Neural cell (in vitro differentiated cells): ENCODE results near the gene RASAL2. TPM values are rescaled to one million over a fixed set of nuclear protein-coding genes. Genes with fewer than 3 reads are reported as not detected.
"Not testable (repeated sequence)": the region's sequence is repeated elsewhere in the genome, so short reads cannot be mapped to it uniquely, and the experiment has no call there.

Source experiments
- H2AFZ ChIP-seq: fragments of 200-600, 300-800 bp; sonication (generic), shearing (Covaris generic); 2 replicates; pipeline ENCODE4 v1.6.0; 2014; ENCODE audit warnings: low read depth, mild to moderate bottlenecking, antibody characterized with exemption, low read length, moderate library complexity
- H3F3A ChIP-seq: fragments of 200-600 bp; shearing (Covaris generic); 2 replicates; pipeline ENCODE4 v1.6.1; 2016; ENCODE audit warnings: mild to moderate bottlenecking, moderate library complexity, mixed read lengths, antibody characterized with exemption, low read length; ENCODE audit not compliant: insufficient read depth, poor library complexity, severe bottlenecking
- H3K27ac ChIP-seq: fragments of 200-600, 300-800 bp; sonication (generic), shearing (Covaris generic); 2 replicates; pipeline ENCODE4 v1.5.1; 2014; ENCODE audit warnings: mild to moderate bottlenecking, low read length, moderate library complexity
- H3K27me3 ChIP-seq: fragments of 300-800, 200-600 bp; sonication (generic), shearing (Covaris generic); 2 replicates; pipeline ENCODE4 v1.6.0; 2014; ENCODE audit warnings: mild to moderate bottlenecking, low read depth, low read length, moderate library complexity; ENCODE audit not compliant: insufficient read depth
- H3K36me3 ChIP-seq: fragments of 300-800, 200-600 bp; sonication (generic), shearing (Covaris generic); 2 replicates; pipeline ENCODE4 v1.5.1; 2014; ENCODE audit warnings: mild to moderate bottlenecking, antibody characterized with exemption, low read length, moderate library complexity; ENCODE audit not compliant: insufficient read depth
- H3K4me2 ChIP-seq: fragments of 300-800, 200-600 bp; sonication (generic), shearing (Covaris generic); 2 replicates; pipeline ENCODE4 v1.6.0; 2014; ENCODE audit warnings: mild to moderate bottlenecking, low read length
- H3K4me3 ChIP-seq: fragments of 300-800, 200-600 bp; sonication (generic), shearing (Covaris generic); 2 replicates; pipeline ENCODE4 v1.5.1; 2014; ENCODE audit warnings: mild to moderate bottlenecking, low read length, moderate library complexity
- H3K79me2 ChIP-seq: fragments of 200-600 bp; shearing (Covaris generic); replicated peaks from 2 replicates; pipeline ENCODE4 v1.6.0; 2014; ENCODE audit warnings: mild to moderate bottlenecking, low read length, moderate library complexity; ENCODE audit not compliant: insufficient read depth
- H3K9ac ChIP-seq: fragments of 300-800, 200-600 bp; sonication (generic), shearing (Covaris generic); 2 replicates; pipeline ENCODE4 v1.6.1; 2016; ENCODE audit warnings: mild to moderate bottlenecking, low read length, mixed read lengths
- H3K9me2 ChIP-seq: fragments of 200-600 bp; shearing (Covaris generic); 2 replicates; pipeline ENCODE4 v1.6.1; 2016; ENCODE audit warnings: mild to moderate bottlenecking, low read length, mixed read lengths; ENCODE audit not compliant: insufficient read depth
- H3K9me3 ChIP-seq: fragments of 200-600, 300-800 bp; sonication (generic), shearing (Covaris generic); 2 replicates; pipeline ENCODE4 v1.6.1; 2016; ENCODE audit warnings: mild to moderate bottlenecking, mixed run types, low read length, moderate library complexity, mixed read lengths
- H4K20me1 ChIP-seq: fragments of 200-600 bp; shearing (Covaris generic); 2 replicates; pipeline ENCODE4 v1.6.1; 2016; ENCODE audit warnings: mild to moderate bottlenecking, mixed run types; ENCODE audit not compliant: insufficient read depth
- CTCF ChIP-seq: fragments of 450-650 bp; IDR thresholded peaks from 2 replicates; pipeline ENCODE4 v1.5.1; 2014; ENCODE audit warnings: antibody characterized with exemption, mild to moderate bottlenecking, moderate library complexity; ENCODE audit not compliant: poor library complexity, severe bottlenecking
- EP300 ChIP-seq: fragments of 450-650 bp; conservative IDR thresholded peaks from 2 replicates; pipeline ENCODE4 v1.6.1; 2014; ENCODE audit warnings: antibody characterized with exemption, mild to moderate bottlenecking, moderate library complexity; ENCODE audit not compliant: poor library complexity, severe bottlenecking
- EZH2 ChIP-seq: fragments of 200-600, 300-800 bp; shearing (Covaris generic), sonication (generic); IDR thresholded peaks from 2 replicates; pipeline ENCODE4 v1.6.1; 2014; ENCODE audit warnings: antibody characterized with exemption, low read length, borderline replicate concordance, mild to moderate bottlenecking; ENCODE audit not compliant: insufficient read depth, poor library complexity, severe bottlenecking
- MXI1 ChIP-seq: fragments of 450-650 bp; conservative IDR thresholded peaks from 2 replicates; pipeline ENCODE4 v1.6.1; 2014; ENCODE audit warnings: antibody characterized with exemption, mild to moderate bottlenecking; ENCODE audit not compliant: poor library complexity, severe bottlenecking
- POLR2AphosphoS5 ChIP-seq: IDR thresholded peaks from 2 replicates; pipeline ENCODE4 v1.6.1; 2012
- RAD21 ChIP-seq: fragments of 450-650 bp; conservative IDR thresholded peaks from 2 replicates; pipeline ENCODE4 v1.6.1; 2014; ENCODE audit warnings: antibody characterized with exemption, mild to moderate bottlenecking, moderate library complexity
- REST ChIP-seq: IDR thresholded peaks from 2 replicates; pipeline ENCODE4 v1.6.1; 2012; ENCODE audit warnings: borderline replicate concordance
- SMC3 ChIP-seq: fragments of 450-650 bp; conservative IDR thresholded peaks from 2 replicates; pipeline ENCODE4 v1.6.1; 2014; ENCODE audit warnings: antibody characterized with exemption, mild to moderate bottlenecking, moderate library complexity; ENCODE audit not compliant: poor library complexity
- TAF1 ChIP-seq: IDR thresholded peaks from 2 replicates; pipeline ENCODE4 v1.6.1; 2012; ENCODE audit warnings: low read depth
- polyA plus RNA-seq: library from polyadenylated mRNA; depleted of rRNA; stranded (reverse); fragments of >200 nt; gene quantifications from 2 replicates; pipeline ENCODE4 v1.2.3, GENCODE V29; 2014

The RASAL2 gene
- polyA plus RNA-seq, 1 donor from 2014 or later, result 73.3 TPM

- H3K9me2 ChIP-seq, result no peaks in the 10 kb centered on the region
- H3K79me2 ChIP-seq, result peaks cover 3% of the 10 kb centered on the region
- H3F3A ChIP-seq, result no peaks in the 10 kb centered on the region
- TF ChIP-seq SMC3 (no peak), REST (no peak), CTCF (no peak), POLR2AphosphoS5 (no peak), MXI1 (no peak), RAD21 (no peak), EP300 (no peak), EZH2 (no peak), TAF1 (no peak)
- no peak overlapping the region for H3K9ac ChIP-seq
- H3K4me2 ChIP-seq, result no peak overlapping the region
- H3K27ac ChIP-seq, result no peak overlapping the region
- no peaks in the 10 kb centered on the region for H3K27me3 ChIP-seq
- H3K9me3 ChIP-seq, result no peaks in the 10 kb centered on the region
- H2AFZ ChIP-seq, result no peak overlapping the region
- H3K4me3 ChIP-seq, result no peak overlapping the region
- no peaks in the 10 kb centered on the region for H3K36me3 ChIP-seq
- no peaks in the 10 kb centered on the region for H4K20me1 ChIP-seq
Observed at GRCh38 chr1:178196631-178197030, 102.7 kb downstream of the RASAL2 start.

- not testable (repeated sequence) for H3K4me3 ChIP-seq, H3K9me3 ChIP-seq, H4K20me1 ChIP-seq, H2AFZ ChIP-seq, H3K4me2 ChIP-seq, H3K9me2 ChIP-seq, H3K27ac ChIP-seq, H3K9ac ChIP-seq, H3K79me2 ChIP-seq, H3K27me3 ChIP-seq, H3F3A ChIP-seq, H3K36me3 ChIP-seq
Observed at GRCh38 chr1:178202095-178202494, 108.2 kb downstream of the RASAL2 start.

GRCh38 chr1:178202546-178202945, 108.6 kb downstream of the RASAL2 start:
- not testable (repeated sequence) for H3F3A ChIP-seq, H3K4me3 ChIP-seq, H3K9ac ChIP-seq, H4K20me1 ChIP-seq, H3K36me3 ChIP-seq, H3K9me2 ChIP-seq, H3K27me3 ChIP-seq, H3K27ac ChIP-seq, H2AFZ ChIP-seq, H3K9me3 ChIP-seq, H3K79me2 ChIP-seq, H3K4me2 ChIP-seq

- H3K27me3 ChIP-seq, H3K27ac ChIP-seq, H3K4me2 ChIP-seq, H2AFZ ChIP-seq, H3F3A ChIP-seq, H3K9me3 ChIP-seq, H3K36me3 ChIP-seq, H3K4me3 ChIP-seq, H3K9me2 ChIP-seq, H4K20me1 ChIP-seq, H3K79me2 ChIP-seq, H3K9ac ChIP-seq: not testable (repeated sequence)
Observed at GRCh38 chr1:178208269-178208856, 114.5 kb downstream of the RASAL2 start.
